B cell (primary cell): ENCODE results near the gene IPO7.
"Not testable (repeated sequence)": the region's sequence is repeated elsewhere in the genome, so short reads cannot be mapped to it uniquely, and the experiment has no call there.

ENCODE experiments used
- CTCF ChIP-seq: fragments of 200-600 bp; IDR thresholded peaks from one replicate; pipeline ENCODE4 v1.8.0; 2022; ENCODE audit warnings: antibody characterized with exemption, mild to moderate bottlenecking
- EZH2 ChIP-seq: IDR thresholded peaks from 2 replicates; pipeline ENCODE4 v1.6.1; 2012; ENCODE audit warnings: borderline replicate concordance, low read depth, mild to moderate bottlenecking, moderate library complexity, low read length; ENCODE audit not compliant: insufficient read depth, poor library complexity, severe bottlenecking

- not testable (repeated sequence) for TF ChIP-seq CTCF, EZH2
These were observed 36.7 kb upstream of the IPO7 start for GRCh38 chr11:9347779-9348178.
